ENCODE measurements around the gene ZNF384.

Gene ZNF384

DNA sequence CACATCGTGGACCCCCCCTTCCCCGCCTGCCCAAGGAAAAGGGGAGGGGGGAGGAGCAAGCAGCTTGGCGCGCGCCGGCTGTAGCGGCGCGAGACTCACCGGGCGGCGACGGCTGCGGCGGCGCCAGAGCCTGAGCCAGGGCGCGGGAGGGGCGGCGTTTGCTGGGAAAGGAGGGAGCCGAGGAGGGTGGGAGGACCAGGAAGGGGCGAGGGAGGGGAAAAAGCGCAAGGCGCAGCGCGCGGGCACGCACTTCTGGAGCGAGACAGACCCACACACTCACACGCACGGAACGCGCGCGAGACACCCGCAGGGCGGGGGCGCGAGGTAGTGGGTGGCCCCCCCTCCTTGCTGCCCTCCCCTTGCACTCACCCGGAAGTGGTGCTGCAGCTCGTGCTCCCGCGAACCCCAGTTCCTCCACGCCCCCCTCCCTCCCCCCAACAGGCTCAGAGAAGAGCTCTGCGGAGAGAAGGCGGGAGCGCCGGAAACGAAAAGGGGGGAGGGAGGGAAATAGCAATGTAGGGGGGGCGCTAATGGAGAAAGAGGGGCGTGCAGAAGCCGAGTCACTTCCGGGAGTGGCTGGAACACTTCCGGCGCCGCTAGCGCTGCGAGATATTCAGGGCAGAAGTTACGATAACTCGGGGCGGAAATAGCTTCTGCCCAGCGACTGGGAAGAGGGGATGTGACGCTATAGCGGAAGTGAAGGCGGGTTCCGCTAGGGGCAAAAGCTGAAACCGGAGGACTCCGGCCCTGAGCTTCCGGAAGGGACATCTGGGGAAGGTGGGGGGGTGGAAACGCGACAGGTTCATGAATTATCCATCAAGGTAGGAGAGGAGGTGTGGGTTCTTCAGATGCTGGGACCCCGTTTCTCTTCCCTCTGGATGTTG, at the start of gene ZNF384:
Gene ZNF384, minus strand, starts transcription at position 377 of the 884 bp plus-strand sequence. CDS start 9,855 bp downstream, outside the sequence.
- POLR2A ChIA-PET: interaction anchor here (0.5 to 2.3 kb wide), 65 partner anchors 8 to 345 kb away, joined by 3 to 91 read pairs (median 5); partner anchors contain the start of genes C12orf57, CD4, CDCA3 and COPS7A
- peak; percentile 95 for DNase-seq (ENCODE audit: extremely low spot score)
- CTCF ChIA-PET: interaction anchor here (0.6 to 1.9 kb wide), 8 partner anchors 9 to 75 kb away, joined by 3 to 12 read pairs (median 4); partner anchors contain the start of genes MLF2 and PIANP
- TF ChIP-seq FOXA1 (IDR thresholded peaks at IDR 0.05): no peak
- TF ChIP-seq TARDBP (IDR thresholded peaks at IDR 0.05): peak; percentile 72
- TF ChIP-seq FOXM1 (IDR thresholded peaks at IDR 0.05; ENCODE audit: borderline replicate concordance): peak; percentile 56; the same call in 1 of the 2 replicates
- TF ChIP-seq ELF4 (IDR thresholded peaks at IDR 0.05): peak; percentile 95
- TF ChIP-seq, protein P1, sequence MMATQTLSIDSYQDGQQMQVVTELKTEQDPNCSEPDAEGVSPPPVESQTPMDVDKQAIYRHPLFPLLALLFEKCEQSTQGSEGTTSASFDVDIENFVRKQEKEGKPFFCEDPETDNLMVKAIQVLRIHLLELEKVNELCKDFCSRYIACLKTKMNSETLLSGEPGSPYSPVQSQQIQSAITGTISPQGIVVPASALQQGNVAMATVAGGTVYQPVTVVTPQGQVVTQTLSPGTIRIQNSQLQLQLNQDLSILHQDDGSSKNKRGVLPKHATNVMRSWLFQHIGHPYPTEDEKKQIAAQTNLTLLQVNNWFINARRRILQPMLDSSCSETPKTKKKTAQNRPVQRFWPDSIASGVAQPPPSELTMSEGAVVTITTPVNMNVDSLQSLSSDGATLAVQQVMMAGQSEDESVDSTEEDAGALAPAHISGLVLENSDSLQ (IDR thresholded peaks at IDR 0.05): peak; percentile 46
- 0 out of 2 replicates have a peak, but pooled peaks have one; percentile 10 for TF ChIP-seq L3MBTL2 (conservative IDR thresholded peaks at IDR 0.05)

- DNase-seq (ENCODE audit: extremely low spot score): no peak
- CTCF ChIA-PET: interaction anchor here (1.4 kb wide), 1 partner anchor 88 kb away, joined by 3 read pairs; no protein-coding TSS in a partner anchor
- POLR2A ChIA-PET: interaction anchor here (1.3 to 4.8 kb wide), 3 partner anchors 13 to 88 kb away, joined by 4 to 18 read pairs (median 6); partner anchors contain the start of genes COPS7A and MLF2
- TF ChIP-seq BHLHE40 (IDR thresholded peaks at IDR 0.05; ENCODE audit: borderline replicate concordance) (no peak), L3MBTL2 (conservative IDR thresholded peaks at IDR 0.05) (no peak), CTBP1 (IDR thresholded peaks at IDR 0.05; ENCODE audit: borderline replicate concordance) (no peak), FOXA1 (IDR thresholded peaks at IDR 0.05) (no peak), SUZ12 (IDR thresholded peaks at IDR 0.05) (no peak), HDGF (IDR thresholded peaks at IDR 0.05; ENCODE audit: borderline replicate concordance) (no peak), TARDBP (IDR thresholded peaks at IDR 0.05) (no peak), FOXK2 (IDR thresholded peaks at IDR 0.05) (no peak), ELF4 (IDR thresholded peaks at IDR 0.05) (no peak), FOXM1 (IDR thresholded peaks at IDR 0.05; ENCODE audit: borderline replicate concordance) (no peak), ARNT (IDR thresholded peaks at IDR 0.05) (no peak), SP1 (IDR thresholded peaks at IDR 0.05) (no peak), ZNF384 (IDR thresholded peaks at IDR 0.05) (no peak), LEF1 (IDR thresholded peaks at IDR 0.05; ENCODE audit: borderline replicate concordance) (no peak), NFRKB (IDR thresholded peaks at IDR 0.05) (no peak)
- TF ChIP-seq, protein P1 (IDR thresholded peaks at IDR 0.05): no peak
Measured at GRCh38 chr12:6736754-6737153, 47.6 kb upstream of the ZNF384 start.

GRCh38 chr12:6735448-6736191, 46.4 kb upstream of the ZNF384 start:
- TF ChIP-seq FOXK2 (IDR thresholded peaks at IDR 0.05) (no peak), FOXA1 (IDR thresholded peaks at IDR 0.05) (no peak), NFRKB (IDR thresholded peaks at IDR 0.05) (no peak), CTBP1 (IDR thresholded peaks at IDR 0.05; ENCODE audit: borderline replicate concordance) (no peak)
- CTCF ChIA-PET: no interaction called here
- POLR2A ChIA-PET: interaction anchor here (1.2 to 4.8 kb wide), 3 partner anchors 11 to 17 kb away, joined by 4 to 18 read pairs (median 5); partner anchors contain the start of genes COPS7A and MLF2
- peak; percentile 63 for DNase-seq (ENCODE audit: extremely low spot score)

DNA sequence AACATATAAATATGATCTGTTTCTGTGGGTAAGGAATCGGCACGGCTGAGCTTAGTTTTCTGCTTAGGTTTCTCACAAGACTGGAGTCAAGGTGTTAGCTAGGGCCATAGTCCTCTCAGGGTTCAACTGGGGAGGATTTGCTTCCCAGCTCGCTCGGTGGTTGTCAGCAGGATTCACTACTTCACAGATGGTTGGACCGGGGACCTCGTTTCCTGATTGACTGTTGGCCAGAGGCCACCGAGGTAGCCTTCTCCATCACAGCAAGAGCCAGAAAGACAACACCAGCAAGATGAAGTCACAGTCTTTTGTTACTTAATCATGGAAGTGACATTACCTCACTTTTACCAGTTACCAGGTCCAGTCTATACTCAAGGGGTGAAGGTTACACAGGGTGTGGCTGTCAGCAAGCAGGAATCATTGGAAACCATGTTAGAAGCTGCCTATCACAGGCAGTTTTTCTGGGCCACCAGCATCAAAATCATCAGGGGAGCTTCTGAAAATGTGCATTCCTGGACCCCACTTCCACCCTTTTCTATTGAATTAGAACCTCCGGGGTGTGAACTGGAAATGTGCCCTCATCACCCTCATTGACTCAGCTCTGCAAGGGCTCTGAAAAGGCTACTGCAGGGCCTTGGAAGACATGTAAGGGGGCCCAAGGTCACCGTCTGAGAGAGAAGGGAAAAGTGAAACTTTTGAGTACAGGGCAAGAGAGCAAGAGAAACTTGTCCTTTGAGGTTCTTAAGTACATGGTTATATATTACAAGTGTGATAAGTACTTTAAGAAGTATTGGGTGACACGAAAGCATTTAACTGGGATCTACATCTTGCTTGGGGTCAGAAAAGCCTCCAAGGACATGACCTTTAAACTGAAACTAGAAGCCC, 45.6 kb upstream of the ZNF384 start:
- POLR2A ChIA-PET: interaction anchor here (1.2 to 4.8 kb wide), 2 partner anchors 11 to 18 kb away, joined by 5 to 18 read pairs; partner anchors contain the start of gene MLF2
- CTCF ChIA-PET: interaction anchor here (0.6 to 1.6 kb wide), 3 partner anchors 18 to 382 kb away, joined by 3 to 7 read pairs (median 3); partner anchors contain the start of genes MLF2 and PTMS
- TF ChIP-seq FOXM1 (IDR thresholded peaks at IDR 0.05; ENCODE audit: borderline replicate concordance) (no peak), BHLHE40 (IDR thresholded peaks at IDR 0.05; ENCODE audit: borderline replicate concordance) (no peak), CTBP1 (IDR thresholded peaks at IDR 0.05; ENCODE audit: borderline replicate concordance) (no peak), ZNF384 (IDR thresholded peaks at IDR 0.05) (no peak), LEF1 (IDR thresholded peaks at IDR 0.05; ENCODE audit: borderline replicate concordance) (no peak), FOXK2 (IDR thresholded peaks at IDR 0.05) (no peak), SUZ12 (IDR thresholded peaks at IDR 0.05) (no peak), NFRKB (IDR thresholded peaks at IDR 0.05) (no peak), HDGF (IDR thresholded peaks at IDR 0.05; ENCODE audit: borderline replicate concordance) (no peak), SP1 (IDR thresholded peaks at IDR 0.05) (no peak), TARDBP (IDR thresholded peaks at IDR 0.05) (no peak), ELF4 (IDR thresholded peaks at IDR 0.05) (no peak), FOXA1 (IDR thresholded peaks at IDR 0.05) (no peak), L3MBTL2 (conservative IDR thresholded peaks at IDR 0.05) (no peak), ARNT (IDR thresholded peaks at IDR 0.05) (no peak)
- TF ChIP-seq, protein P1 (IDR thresholded peaks at IDR 0.05): no peak
- DNase-seq (ENCODE audit: extremely low spot score): no peak
